MM.1S (cell line): ENCODE results near the gene ZNF768.
A peak's percentile ranks its signal among the peaks of the same experiment; 100 is the strongest.

Source experiments
- DNase-seq: peaks from one replicate; pipeline ENCODE4 v3.0.0-alpha.2; 2015
- H2AFZ ChIP-seq: fragments of 300-600 bp; sonication (generic); 2 replicates; pipeline ENCODE4 v1.6.0; 2016; ENCODE audit warnings: antibody characterized with exemption, low read length
- H3F3A ChIP-seq: fragments of 300-600 bp; sonication (generic); 2 replicates; pipeline ENCODE4 v1.6.1; 2016; ENCODE audit warnings: mild to moderate bottlenecking, antibody characterized with exemption, low read length, moderate library complexity, mixed read lengths; ENCODE audit not compliant: insufficient read depth
- H3K27ac ChIP-seq: fragments of 300-600 bp; sonication (generic); 2 replicates; pipeline ENCODE4 v1.5.1; 2016; ENCODE audit warnings: mild to moderate bottlenecking, low read length
- H3K27me3 ChIP-seq: fragments of 300-600 bp; sonication (generic); replicated peaks from 2 replicates; pipeline ENCODE4 v1.6.0; 2016; ENCODE audit warnings: low read length; ENCODE audit not compliant: insufficient read depth
- H3K36me3 ChIP-seq: fragments of 300-600 bp; sonication (generic); replicated peaks from 2 replicates; pipeline ENCODE4 v1.6.1; 2016; ENCODE audit warnings: mild to moderate bottlenecking, low read length, mixed read lengths; ENCODE audit not compliant: insufficient read depth
- H3K4me1 ChIP-seq: fragments of 300-600 bp; sonication (generic); 2 replicates; pipeline ENCODE4 v1.6.1; 2016; ENCODE audit warnings: low read length, mixed read lengths
- H3K4me2 ChIP-seq: fragments of 300-600 bp; sonication (generic); 2 replicates; pipeline ENCODE4 v1.6.0; 2016; ENCODE audit warnings: low read depth, low read length
- H3K4me3 ChIP-seq: fragments of 300-600 bp; sonication (generic); 2 replicates; pipeline ENCODE4 v1.5.1; 2016; ENCODE audit warnings: low read length, mixed read lengths
- H3K79me2 ChIP-seq: fragments of 300-600 bp; sonication (generic); 2 replicates; pipeline ENCODE4 v1.6.1; 2016; ENCODE audit warnings: mixed run types, low read length, mixed read lengths
- H3K9ac ChIP-seq: fragments of 300-600 bp; sonication (generic); 2 replicates; pipeline ENCODE4 v1.6.1; 2016; ENCODE audit warnings: low read length, mixed read lengths
- H3K9me2 ChIP-seq: fragments of 300-600 bp; sonication (generic); replicated peaks from 2 replicates; pipeline ENCODE4 v1.6.1; 2016; ENCODE audit warnings: mild to moderate bottlenecking, low read length, mixed read lengths; ENCODE audit not compliant: insufficient read depth
- H3K9me3 ChIP-seq: fragments of 300-600 bp; sonication (generic); replicated peaks from 2 replicates; pipeline ENCODE4 v1.6.1; 2016; ENCODE audit warnings: mild to moderate bottlenecking, low read length, mixed read lengths; ENCODE audit not compliant: insufficient read depth
- H4K20me1 ChIP-seq: fragments of 300-600 bp; sonication (generic); 2 replicates; pipeline ENCODE4 v1.6.1; 2016; ENCODE audit warnings: mild to moderate bottlenecking, low read length, moderate library complexity, mixed read lengths; ENCODE audit not compliant: insufficient read depth
- CTCF ChIP-seq: fragments of 300-600 bp; sonication (generic); IDR thresholded peaks from 2 replicates; pipeline ENCODE4 v1.5.1; 2016; ENCODE audit warnings: antibody characterized with exemption, low read length, mixed read lengths
- EZH2 ChIP-seq: fragments of 300-600 bp; sonication (generic); optimal IDR thresholded peaks from 2 replicates; pipeline ENCODE3; 2017; ENCODE audit warnings: low read depth, mild to moderate bottlenecking, antibody characterized with exemption, low read length, mixed read lengths
- EZH2phosphoT487 ChIP-seq: fragments of 300-600 bp; sonication (generic); IDR thresholded peaks from 2 replicates; pipeline ENCODE4 v1.6.1; 2018; ENCODE audit warnings: antibody characterized with exemption, low read length

ZNF768 gene

GRCh38 chr16:30476991-30477390 is 49.4 kb downstream of the ZNF768 start:
- H3K9ac ChIP-seq: no peak overlapping the region
- H2AFZ ChIP-seq: no peak overlapping the region
- TF ChIP-seq EZH2: no peak
- TF ChIP-seq CTCF: no peak
- TF ChIP-seq EZH2phosphoT487: no peak
- no peak overlapping the region for H3K4me3 ChIP-seq
- peaks cover 9% of the 10 kb centered on the region for H3K4me1 ChIP-seq
- H3K4me2 ChIP-seq: no peak overlapping the region
- no peak overlapping the region for H3K27ac ChIP-seq
- no peaks in the 10 kb centered on the region for H3K9me2 ChIP-seq
- peaks cover 20% of the 10 kb centered on the region for H3K79me2 ChIP-seq
- DNase-seq: no peak
- H3K27me3 ChIP-seq: no peaks in the 10 kb centered on the region
- H3K36me3 ChIP-seq: no peaks in the 10 kb centered on the region
- no peaks in the 10 kb centered on the region for H3K9me3 ChIP-seq
- H3F3A ChIP-seq: peaks cover 12% of the 10 kb centered on the region
- H4K20me1 ChIP-seq: no peaks in the 10 kb centered on the region

- Histone ChIP-seq H3K9ac (no peak overlapping the region), H3K4me2 (no peak overlapping the region)
Observed at GRCh38 chr16:30474684-30475083, 51.7 kb downstream of the ZNF768 start.

GRCh38 chr16:30474074-30474452 is 52.3 kb downstream of the ZNF768 start:
- H3K4me1 ChIP-seq: peaks cover 17% of the 10 kb centered on the region
- TF ChIP-seq EZH2phosphoT487: no peak
- TF ChIP-seq EZH2: no peak
- no peak for TF ChIP-seq CTCF
- peak overlapping the region; percentile 71; the same call in 1 of the 2 replicates for H3K9ac ChIP-seq
- peak overlapping the region; percentile 99; the same call in 1 of the 2 replicates for H3K4me2 ChIP-seq
- no peak for DNase-seq
- peaks cover 20% of the 10 kb centered on the region for H3K79me2 ChIP-seq
- no peaks in the 10 kb centered on the region for H3K36me3 ChIP-seq
- peak overlapping the region; percentile 80 for H3K4me3 ChIP-seq
- no peaks in the 10 kb centered on the region for H4K20me1 ChIP-seq
- H2AFZ ChIP-seq: no peak overlapping the region
- no peaks in the 10 kb centered on the region for H3K9me2 ChIP-seq
- peaks cover 18% of the 10 kb centered on the region for H3F3A ChIP-seq
- no peaks in the 10 kb centered on the region for H3K27me3 ChIP-seq
- no peaks in the 10 kb centered on the region for H3K9me3 ChIP-seq
- peak overlapping the region; percentile 87; the same call in 1 of the 2 replicates for H3K27ac ChIP-seq

More at GRCh38 chr16:30474684-30475083, 51.7 kb downstream of the ZNF768 start:
- H3K4me3 ChIP-seq: no peak overlapping the region
- H3K79me2 ChIP-seq: peaks cover 20% of the 10 kb centered on the region
- no peaks in the 10 kb centered on the region for H3K27me3 ChIP-seq
- H4K20me1 ChIP-seq: no peaks in the 10 kb centered on the region
- no peaks in the 10 kb centered on the region for H3K9me3 ChIP-seq
- no peak overlapping the region for H2AFZ ChIP-seq
- no peak for DNase-seq
- peaks cover 14% of the 10 kb centered on the region for H3K4me1 ChIP-seq
- H3K36me3 ChIP-seq: no peaks in the 10 kb centered on the region
- peaks cover 18% of the 10 kb centered on the region for H3F3A ChIP-seq
- TF ChIP-seq EZH2 (no peak), CTCF (no peak), EZH2phosphoT487 (no peak)
- H3K27ac ChIP-seq: no peak overlapping the region
- H3K9me2 ChIP-seq: no peaks in the 10 kb centered on the region
